HFFc6 (cell line): ENCODE results near the gene REG1B. TPM values are rescaled to one million over a fixed set of nuclear protein-coding genes. Genes with fewer than 3 reads are reported as not detected.
"Not testable (repeated sequence)": the region's sequence is repeated elsewhere in the genome, so short reads cannot be mapped to it uniquely, and the experiment has no call there.

Source experiments
- DNase-seq: peaks from one replicate; pipeline ENCODE4 v3.0.0-alpha.2; 2018
- H3K27ac Mint-ChIP-seq: 2 replicates; pipeline ENCODE4 v1.8.0; 2020; ENCODE audit warnings: mild to moderate bottlenecking, mixed read lengths
- H3K27me3 Mint-ChIP-seq: 2 replicates; pipeline ENCODE4 v1.8.0; 2021; ENCODE audit warnings: mild to moderate bottlenecking, moderate library complexity, mixed read lengths; ENCODE audit not compliant: insufficient read depth
- H3K36me3 Mint-ChIP-seq: 2 replicates; pipeline ENCODE4 v1.8.0; 2021; ENCODE audit warnings: low read depth, mixed read lengths
- H3K4me1 Mint-ChIP-seq: 2 replicates; pipeline ENCODE4 v1.8.0; 2020; ENCODE audit warnings: low read depth, mixed read lengths
- H3K4me3 Mint-ChIP-seq: 2 replicates; pipeline ENCODE4 v1.8.0; 2020; ENCODE audit warnings: mild to moderate bottlenecking, moderate library complexity, mixed read lengths
- H3K9me3 Mint-ChIP-seq: 2 replicates; pipeline ENCODE4 v1.8.0; 2020; ENCODE audit warnings: mild to moderate bottlenecking, mixed read lengths
- total RNA-seq, 6 experiments: library from RNA; stranded (reverse); fragmentation: NEBNext Ultra II Directional; extraction: Animal tissue kit (Norgen Biotek cat#: 25700); gene quantifications; 2 replicates in 1 of 6; 3 replicates in 5 of 6; pipeline ENCODE4 v1.2.3, GENCODE V29; 2021
- TF ChIP-seq, protein P1 (sequence below): fragments of 200-600 bp; sonication (generic); IDR thresholded peaks from 2 replicates; pipeline ENCODE4 v1.5.0; 2021; ENCODE audit warnings: antibody characterized with exemption, mild to moderate bottlenecking

Gene REG1B
- total RNA-seq, 6 experiments from 2014 or later = not detected

DNA sequence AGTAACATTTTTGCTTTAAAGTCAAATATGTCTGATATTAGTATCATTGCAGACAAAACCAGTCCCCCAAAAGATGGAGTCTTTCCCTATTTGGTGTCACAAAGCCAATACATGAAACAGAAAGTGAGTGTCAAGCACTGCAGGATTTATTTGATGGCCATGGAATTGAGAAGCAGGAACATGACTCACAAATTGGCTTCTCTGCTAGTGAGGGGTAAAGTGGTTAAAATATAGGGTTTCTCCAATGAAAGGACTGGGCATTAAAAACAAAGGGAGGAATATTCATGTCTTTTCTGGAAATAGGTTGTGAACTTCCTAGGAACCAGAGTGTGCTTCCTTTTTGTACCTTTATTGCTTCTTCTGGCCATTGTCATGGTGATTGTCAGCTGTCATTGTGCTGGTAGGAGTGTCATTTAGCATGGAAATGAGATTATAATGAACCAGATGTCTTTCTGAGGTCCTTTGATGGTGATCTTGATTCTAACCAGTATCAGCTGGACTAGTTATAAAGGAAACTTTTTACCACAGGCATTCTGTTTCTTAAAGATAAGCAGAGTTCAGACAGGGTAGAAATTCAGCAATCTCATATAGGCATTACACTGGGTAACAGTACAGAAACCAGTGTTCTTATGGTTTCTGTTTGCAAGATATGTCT lies 4.1 kb downstream of the REG1B start:
- no peaks in the 10 kb centered on the region for H3K4me1 Mint-ChIP-seq
- no peak overlapping the region for H3K27ac Mint-ChIP-seq
- TF ChIP-seq, protein P1, sequence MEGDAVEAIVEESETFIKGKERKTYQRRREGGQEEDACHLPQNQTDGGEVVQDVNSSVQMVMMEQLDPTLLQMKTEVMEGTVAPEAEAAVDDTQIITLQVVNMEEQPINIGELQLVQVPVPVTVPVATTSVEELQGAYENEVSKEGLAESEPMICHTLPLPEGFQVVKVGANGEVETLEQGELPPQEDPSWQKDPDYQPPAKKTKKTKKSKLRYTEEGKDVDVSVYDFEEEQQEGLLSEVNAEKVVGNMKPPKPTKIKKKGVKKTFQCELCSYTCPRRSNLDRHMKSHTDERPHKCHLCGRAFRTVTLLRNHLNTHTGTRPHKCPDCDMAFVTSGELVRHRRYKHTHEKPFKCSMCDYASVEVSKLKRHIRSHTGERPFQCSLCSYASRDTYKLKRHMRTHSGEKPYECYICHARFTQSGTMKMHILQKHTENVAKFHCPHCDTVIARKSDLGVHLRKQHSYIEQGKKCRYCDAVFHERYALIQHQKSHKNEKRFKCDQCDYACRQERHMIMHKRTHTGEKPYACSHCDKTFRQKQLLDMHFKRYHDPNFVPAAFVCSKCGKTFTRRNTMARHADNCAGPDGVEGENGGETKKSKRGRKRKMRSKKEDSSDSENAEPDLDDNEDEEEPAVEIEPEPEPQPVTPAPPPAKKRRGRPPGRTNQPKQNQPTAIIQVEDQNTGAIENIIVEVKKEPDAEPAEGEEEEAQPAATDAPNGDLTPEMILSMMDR = no peak
- H3K27me3 Mint-ChIP-seq = no peaks in the 10 kb centered on the region; the same call in 1 of the 2 replicates
- peaks cover 77% of the 10 kb centered on the region for H3K9me3 Mint-ChIP-seq
- H3K36me3 Mint-ChIP-seq = no peaks in the 10 kb centered on the region
- no peak overlapping the region for H3K4me3 Mint-ChIP-seq
- DNase-seq = no peak

DNA sequence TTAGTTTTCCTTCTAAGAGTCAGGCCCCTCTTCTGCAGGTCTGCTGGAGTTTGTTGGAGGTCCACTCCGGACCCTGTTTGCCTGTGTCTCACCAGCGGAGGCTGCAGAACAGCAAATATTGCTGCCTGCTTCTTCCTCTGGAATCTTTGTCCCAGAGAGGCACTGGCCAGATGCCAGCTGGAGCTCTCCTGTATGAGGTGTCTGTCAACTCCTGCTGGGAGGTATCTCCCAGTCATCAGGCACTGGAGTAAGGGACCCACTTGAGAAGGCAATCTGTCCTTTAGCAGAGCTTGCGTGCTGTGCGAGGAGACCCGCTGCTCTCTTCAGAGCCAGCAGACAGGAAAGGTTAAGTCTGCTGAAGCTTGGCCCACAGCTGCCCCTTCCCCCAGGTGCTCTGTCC lies 4.8 kb downstream of the REG1B start:
- H3K27ac Mint-ChIP-seq = no peak overlapping the region
- no peak for DNase-seq
- no peaks in the 10 kb centered on the region for H3K36me3 Mint-ChIP-seq
- no peaks in the 10 kb centered on the region; the same call in 1 of the 2 replicates for H3K27me3 Mint-ChIP-seq
- TF ChIP-seq, protein P1 = no peak
- peaks cover 79% of the 10 kb centered on the region for H3K9me3 Mint-ChIP-seq
- H3K4me1 Mint-ChIP-seq = no peaks in the 10 kb centered on the region
- H3K4me3 Mint-ChIP-seq = no peak overlapping the region

DNA sequence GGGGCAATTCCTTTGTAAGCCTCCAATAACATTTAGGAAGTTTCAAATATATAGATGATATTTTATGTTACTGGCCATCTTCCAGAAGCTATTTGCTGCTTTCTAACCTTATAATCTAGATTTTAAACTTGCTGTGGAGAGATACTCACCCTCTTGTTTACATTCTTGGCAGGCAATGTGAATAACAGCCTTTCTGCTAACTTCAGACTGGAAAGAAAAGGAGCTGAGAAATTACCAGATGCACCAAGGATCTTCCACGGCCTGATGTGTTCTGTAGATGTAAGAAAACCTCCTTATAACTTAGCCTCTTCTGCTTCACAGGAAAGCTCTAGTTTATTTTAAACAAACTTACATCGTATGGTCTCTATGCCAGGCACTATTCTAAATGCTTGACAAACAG lies 16.7 kb downstream of the REG1B start:
- DNase-seq = no peak
- Mint-ChIP-seq H3K4me3 (no peak overlapping the region), H3K4me1 (no peaks in the 10 kb centered on the region), H3K36me3 (no peaks in the 10 kb centered on the region), H3K27ac (no peak overlapping the region), H3K9me3 (peaks cover 32% of the 10 kb centered on the region), H3K27me3 (no peaks in the 10 kb centered on the region; the same call in 1 of the 2 replicates)
- TF ChIP-seq, protein P1 = no peak

DNA sequence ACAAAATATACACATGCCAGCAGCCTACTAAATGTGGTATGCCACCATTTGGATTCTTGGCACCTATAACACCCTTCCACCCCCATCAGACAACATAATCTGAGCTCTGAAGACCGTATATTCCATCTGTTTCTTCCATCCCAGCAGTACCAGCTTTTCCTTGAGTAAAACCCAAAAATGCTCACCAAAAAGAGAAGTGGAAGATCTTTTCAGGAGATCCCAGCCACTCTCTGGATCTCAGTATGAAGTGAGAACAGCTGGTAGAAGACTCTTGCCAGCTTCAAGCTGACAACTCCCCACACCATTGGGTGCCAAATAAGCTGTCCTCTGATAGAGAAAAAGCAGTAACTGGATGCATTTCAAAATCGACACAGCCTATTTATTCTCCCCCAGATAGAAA lies 22.6 kb downstream of the REG1B start:
- Mint-ChIP-seq H3K27ac (no peak overlapping the region), H3K27me3 (no peaks in the 10 kb centered on the region), H3K4me1 (no peaks in the 10 kb centered on the region), H3K36me3 (peaks cover 9% of the 10 kb centered on the region; the same call in 1 of the 2 replicates), H3K4me3 (no peak overlapping the region), H3K9me3 (peaks cover 53% of the 10 kb centered on the region)
- no peak for DNase-seq
- TF ChIP-seq, protein P1 = no peak

DNA sequence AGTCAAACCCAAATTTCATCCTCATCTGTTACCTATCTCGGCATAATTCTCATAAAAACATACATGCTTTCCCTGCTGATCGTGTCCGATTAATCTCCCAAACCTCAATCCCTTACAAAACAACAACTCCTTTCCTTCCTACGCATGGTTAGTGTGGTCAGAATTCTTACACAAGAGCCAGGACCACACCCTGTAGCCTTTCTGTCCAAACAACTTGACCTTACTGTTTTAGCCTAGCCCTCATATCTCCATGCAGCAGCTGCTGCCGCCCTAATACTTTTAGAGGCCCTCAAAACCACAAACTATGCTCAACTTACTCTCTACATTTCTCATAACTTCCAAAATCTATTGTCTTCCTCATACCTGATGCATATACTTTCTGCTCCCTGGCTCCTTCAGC lies 33.0 kb downstream of the REG1B start:
- H3K4me3 Mint-ChIP-seq, H3K4me1 Mint-ChIP-seq, H3K27ac Mint-ChIP-seq, H3K36me3 Mint-ChIP-seq, H3K27me3 Mint-ChIP-seq, DNase-seq: not testable (repeated sequence)
- peaks cover 20% of the 10 kb centered on the region for H3K9me3 Mint-ChIP-seq

DNA sequence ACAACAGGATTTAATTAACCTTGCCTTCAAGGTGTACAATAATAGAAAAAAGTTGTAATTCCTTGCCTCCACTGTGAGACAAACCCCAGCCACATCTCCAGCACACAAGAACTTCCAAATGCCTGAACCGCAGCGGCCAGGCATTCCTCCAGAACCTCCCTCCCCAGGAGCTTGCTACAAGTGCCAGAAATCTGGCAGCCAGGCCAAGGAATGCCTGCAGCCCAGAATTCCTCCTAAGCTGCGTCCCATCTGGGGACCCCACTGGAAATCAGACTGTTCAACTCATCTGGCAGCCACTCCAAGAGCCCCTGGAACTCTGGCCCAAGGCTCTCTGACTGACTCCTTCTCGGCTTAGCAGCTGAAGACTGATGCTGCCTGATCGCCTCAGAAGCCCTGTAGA lies 34.3 kb downstream of the REG1B start:
- not testable (repeated sequence) for H3K27ac Mint-ChIP-seq

More for the DNA sequence above, 34.3 kb downstream of the REG1B start:
- not testable (repeated sequence) for H3K4me1 Mint-ChIP-seq, H3K4me3 Mint-ChIP-seq, H3K36me3 Mint-ChIP-seq, DNase-seq, H3K27me3 Mint-ChIP-seq
- H3K9me3 Mint-ChIP-seq = peaks cover 26% of the 10 kb centered on the region
